Sigmoid colon (tissue), 7 donors: ENCODE results near the gene SYK. TPM values are rescaled to one million over a fixed set of nuclear protein-coding genes. Genes with fewer than 3 reads are reported as not detected.

ENCODE experiments used
- DNase-seq: peaks from one replicate; pipeline ENCODE4 v3.0.0-alpha.2; 2019
- H3K27ac ChIP-seq, 4 donors: fragments of 200-600 bp; sonication (generic); one replicate each; pipeline ENCODE4 v1.5.1; 2016 to 2019; ENCODE audit warnings: mild to moderate bottlenecking in 1 of 4
- H3K27me3 ChIP-seq, 3 donors: fragments of 200-600 bp; sonication (generic); one replicate each; pipeline ENCODE4 v1.5.1; 2019; ENCODE audit warnings: mild to moderate bottlenecking in 1 of 3
- H3K36me3 ChIP-seq, 4 donors: fragments of 200-600 bp; sonication (generic); one replicate each; pipeline ENCODE4 v1.5.1; 2016 to 2019
- H3K4me1 ChIP-seq, 4 donors: fragments of 200-600 bp; sonication (generic); one replicate each; pipeline ENCODE4 v1.5.1; 2017 to 2019
- H3K4me3 ChIP-seq, 4 donors: fragments of 200-600 bp; sonication (generic); one replicate each; pipeline ENCODE4 v1.5.1; 2017 to 2019; ENCODE audit warnings: mild to moderate bottlenecking in 2 of 4, moderate library complexity in 1 of 4
- H3K9me3 ChIP-seq, 4 donors: fragments of 200-600 bp in 3 of 4; sonication (generic) in 3 of 4; one replicate each; pipeline versions ENCODE4 v1.5.1 to v1.6.1; 2013 to 2019
- CTCF ChIP-seq, 4 experiments: fragments of 450-650 bp in 3 of 4; fragments of 200-600 bp in 1 of 4; IDR thresholded peaks; one replicate each; pipeline ENCODE4 v1.5.1; 2016 to 2019; ENCODE audit warnings: antibody characterized with exemption in 4 of 4, mild to moderate bottlenecking in 3 of 4, moderate library complexity in 2 of 4
- EP300 ChIP-seq, 4 donors: sonication (generic); formaldehyde crosslinking; IDR thresholded peaks; one replicate each; pipeline ENCODE4 v1.6.1; 2017; ENCODE audit warnings: antibody characterized with exemption in 4 of 4
- POLR2A ChIP-seq, 2 donors: fragments of 450-650 bp; IDR thresholded peaks; one replicate each; pipeline ENCODE4 v1.6.1; 2016; ENCODE audit warnings: antibody characterized with exemption in 2 of 2, mild to moderate bottlenecking in 2 of 2, moderate library complexity in 2 of 2
- POLR2AphosphoS5 ChIP-seq, 4 donors: sonication (generic); formaldehyde crosslinking; IDR thresholded peaks; one replicate each; pipeline ENCODE4 v1.6.1; 2017; ENCODE audit warnings: antibody characterized with exemption in 4 of 4
- WGBS, 2 donors: extraction: QIAGEN DNeasy Blood & Tissue Kit; methylation state at CpG; one replicate each; pipeline ENCODE4 v1.1.7; 2013; 5-methylcytosine and 5-hydroxymethylcytosine counted together
- intact Hi-C: fragments of 100-400 bp; cut with DNase I; formaldehyde crosslinking; loops from one replicate; pipeline ENCODE4 v1.15.1; 2023
- polyA plus RNA-seq, 3 donors: library from polyadenylated mRNA; stranded (reverse); fragments of 200-250 nt; gene quantifications; one replicate each; pipeline ENCODE4 v1.2.3, GENCODE V29; 2013
- total RNA-seq, 4 donors: library from RNA; depleted of rRNA; stranded (reverse); fragments of >200 nt; gene quantifications; one replicate each; pipeline ENCODE4 v1.1.0, GENCODE V29; 2016
- donor health status: healthy with polysubstance abuse.
- donor health status: Bipolar disorder and iron deficiency.
- donor health status: healthy.

Gene SYK
- total and polyA plus RNA-seq, 7 donors = 7.8 to 35.8 (median 16.4) TPM

- Histone ChIP-seq H3K4me1 (no peaks in the 10 kb centered on the region), H3K27ac (no peak overlapping the region), H3K9me3 (peaks cover 0 to 3% (median 0%) of the 10 kb centered on the region in 4 donors), H3K4me3 (no peak overlapping the region), H3K36me3 (no peaks in the 10 kb centered on the region), H3K27me3 (no peaks in the 10 kb centered on the region)
- intact Hi-C loops = no loop called here
- 78 to 95% methylated on average over 2 of the region's 2 CpGs for WGBS, 2 donors
- TF ChIP-seq POLR2A (IDR thresholded peaks at IDR 0.05) (no peak), EP300 (IDR thresholded peaks at IDR 0.05) (no peak), CTCF (IDR thresholded peaks at IDR 0.05) (no peak), POLR2AphosphoS5 (IDR thresholded peaks at IDR 0.05) (no peak)
- DNase-seq = no peak
Measured at GRCh38 chr9:90770182-90770738, 31.4 kb upstream of the SYK start.

GRCh38 chr9:90770927-90771326, 30.7 kb upstream of the SYK start:
- no peak for DNase-seq
- TF ChIP-seq POLR2AphosphoS5 (IDR thresholded peaks at IDR 0.05) (no peak), CTCF (IDR thresholded peaks at IDR 0.05) (no peak), EP300 (IDR thresholded peaks at IDR 0.05) (no peak), POLR2A (IDR thresholded peaks at IDR 0.05) (no peak)
- H3K4me3 ChIP-seq = no peak overlapping the region
- intact Hi-C loops = no loop called here
- no peaks in the 10 kb centered on the region for H3K36me3 ChIP-seq
- H3K4me1 ChIP-seq = no peaks in the 10 kb centered on the region
- WGBS, 2 donors = 75 to 77% methylated on average over 3 of the region's 3 CpGs
- H3K27ac ChIP-seq = no peak overlapping the region
- H3K9me3 ChIP-seq = peaks cover 0 to 3% (median 0%) of the 10 kb centered on the region in 4 donors
- no peaks in the 10 kb centered on the region for H3K27me3 ChIP-seq

- Histone ChIP-seq H3K27me3 (no peaks in the 10 kb centered on the region), H3K4me3 (no peak overlapping the region), H3K4me1 (no peaks in the 10 kb centered on the region), H3K27ac (no peak overlapping the region), H3K36me3 (no peaks in the 10 kb centered on the region), H3K9me3 (peaks cover 0 to 5% (median 2%) of the 10 kb centered on the region in 4 donors)
- 69 to 90% methylated on average over 1 of the region's 1 CpG for WGBS, 2 donors
- DNase-seq = no peak
- TF ChIP-seq CTCF (IDR thresholded peaks at IDR 0.05) (no peak), EP300 (IDR thresholded peaks at IDR 0.05) (no peak)
- intact Hi-C loops = no loop called here
Measured at GRCh38 chr9:90772386-90772785, 29.2 kb upstream of the SYK start.

- Histone ChIP-seq H3K27me3 (no peaks in the 10 kb centered on the region), H3K4me1 (no peaks in the 10 kb centered on the region), H3K27ac (no peak overlapping the region), H3K4me3 (no peak overlapping the region), H3K9me3 (peaks cover 0 to 5% (median 0%) of the 10 kb centered on the region in 4 donors), H3K36me3 (no peaks in the 10 kb centered on the region)
- no peak for DNase-seq
- TF ChIP-seq POLR2A (IDR thresholded peaks at IDR 0.05) (no peak), EP300 (IDR thresholded peaks at IDR 0.05) (no peak), POLR2AphosphoS5 (IDR thresholded peaks at IDR 0.05) (no peak), CTCF (IDR thresholded peaks at IDR 0.05) (no peak)
- WGBS, 2 donors = 84 to 91% methylated on average over 1 of the region's 1 CpG
- intact Hi-C loops = no loop called here
Measured at GRCh38 chr9:90773617-90774016, 28.0 kb upstream of the SYK start.

GRCh38 chr9:90774071-90774470, 27.5 kb upstream of the SYK start:
- intact Hi-C loops = no loop called here
- TF ChIP-seq POLR2A (IDR thresholded peaks at IDR 0.05) (no peak), CTCF (IDR thresholded peaks at IDR 0.05) (no peak), EP300 (IDR thresholded peaks at IDR 0.05) (no peak), POLR2AphosphoS5 (IDR thresholded peaks at IDR 0.05) (no peak)
- Histone ChIP-seq H3K27me3 (no peaks in the 10 kb centered on the region), H3K4me3 (no peak overlapping the region), H3K4me1 (no peaks in the 10 kb centered on the region), H3K27ac (no peak overlapping the region), H3K36me3 (no peaks in the 10 kb centered on the region), H3K9me3 (peaks cover 0 to 5% (median 0%) of the 10 kb centered on the region in 4 donors)
- WGBS, 2 donors = 80 to 85% methylated on average over 3 of the region's 3 CpGs
- DNase-seq = no peak
